Lower leg skin (tissue), 3 donors: Measurements from ENCODE around the gene CGB2.

Source experiments
- CTCF ChIP-seq, 3 donors: fragments of 450-650 bp; IDR thresholded peaks; one replicate each; pipeline ENCODE4 v1.5.1; 2016; ENCODE audit warnings: antibody characterized with exemption in 3 of 3, mild to moderate bottlenecking in 3 of 3, moderate library complexity in 2 of 3
- POLR2A ChIP-seq, 2 donors: fragments of 450-650 bp; IDR thresholded peaks; one replicate each; pipeline ENCODE4 v1.6.1; 2016 to 2017; ENCODE audit warnings: antibody characterized with exemption in 2 of 2, mild to moderate bottlenecking in 1 of 2, moderate library complexity in 1 of 2

GRCh38 chr19:49011194-49011593, 20.5 kb upstream of the CGB2 start:
- TF ChIP-seq CTCF (IDR thresholded peaks at IDR 0.05) (no peak), POLR2A (IDR thresholded peaks at IDR 0.05) (no peak)
